OCI-LY1 (cell line): ENCODE measurements around the gene KAT7.

Source experiments
- H2AFZ ChIP-seq: fragments of 200-600 bp; sonication (generic), shearing (Covaris generic); 2 replicates; pipeline ENCODE4 v1.6.0; 2014; ENCODE audit warnings: antibody characterized with exemption, mild to moderate bottlenecking, low read length
- H3F3A ChIP-seq: fragments of 200-600 bp; sonication (generic), shearing (Covaris generic); 2 replicates; pipeline ENCODE4 v1.6.0; 2014; ENCODE audit warnings: mild to moderate bottlenecking, antibody characterized with exemption, low read length, moderate library complexity; ENCODE audit not compliant: insufficient read depth
- H3K27ac ChIP-seq: fragments of 200-600 bp; sonication (generic); 2 replicates; pipeline ENCODE4 v1.5.1; 2014; ENCODE audit warnings: low read length, mixed run types, mild to moderate bottlenecking, low read depth; ENCODE audit not compliant: poor library complexity, severe bottlenecking
- H3K27me3 ChIP-seq: fragments of 200-600 bp; sonication (generic); 2 replicates; pipeline ENCODE4 v1.6.0; 2014; ENCODE audit warnings: antibody characterized with exemption, mild to moderate bottlenecking, low read length, moderate library complexity; ENCODE audit not compliant: insufficient read depth
- H3K36me3 ChIP-seq: fragments of 200-600 bp; sonication (generic); 2 replicates; pipeline ENCODE4 v1.6.1; 2014; ENCODE audit warnings: mild to moderate bottlenecking, antibody characterized with exemption, low read length, moderate library complexity, mixed read lengths; ENCODE audit not compliant: insufficient read depth
- H3K4me1 ChIP-seq: fragments of 200-600 bp; sonication (generic); 2 replicates; pipeline ENCODE4 v1.5.1; 2014; ENCODE audit warnings: mild to moderate bottlenecking, low read length, moderate library complexity; ENCODE audit not compliant: insufficient read depth, severe bottlenecking
- H3K4me2 ChIP-seq: fragments of 200-600 bp; sonication (generic), shearing (Covaris generic); 2 replicates; pipeline ENCODE4 v1.6.1; 2014; ENCODE audit warnings: low read length
- H3K4me3 ChIP-seq: fragments of 200-600 bp; sonication (generic); 2 replicates; pipeline ENCODE4 v1.5.1; 2014; ENCODE audit warnings: low read length, low read depth, mild to moderate bottlenecking, mixed read lengths; ENCODE audit not compliant: poor library complexity, severe bottlenecking
- H3K79me2 ChIP-seq: fragments of 200-600 bp; shearing (Covaris generic); 2 replicates; pipeline ENCODE4 v1.6.1; 2016; ENCODE audit warnings: mixed run types, low read length, mixed read lengths; ENCODE audit not compliant: insufficient read depth
- H3K9ac ChIP-seq: fragments of 200-600 bp; sonication (generic), shearing (Covaris generic); 2 replicates; pipeline ENCODE4 v1.6.1; 2014; ENCODE audit warnings: mild to moderate bottlenecking, low read length, mixed read lengths
- H3K9me2 ChIP-seq: fragments of 200-600 bp; sonication (generic), shearing (Covaris generic); 2 replicates; pipeline ENCODE4 v1.6.1; 2014; ENCODE audit warnings: low read depth, mild to moderate bottlenecking, low read length, mixed read lengths
- H3K9me3 ChIP-seq: fragments of 200-600 bp; shearing (Covaris generic); 2 replicates; pipeline ENCODE4 v1.6.1; 2014; ENCODE audit warnings: low read length, mixed read lengths
- H4K20me1 ChIP-seq: fragments of 200-600 bp; sonication (generic), shearing (Covaris generic); 2 replicates; pipeline ENCODE4 v1.6.0; 2016; ENCODE audit warnings: mild to moderate bottlenecking, low read length; ENCODE audit not compliant: insufficient read depth
- CTCF ChIP-seq: fragments of 200-600 bp; sonication (generic), shearing (Covaris generic); IDR thresholded peaks from 2 replicates; pipeline ENCODE4 v1.5.1; 2017; ENCODE audit warnings: mild to moderate bottlenecking, antibody characterized with exemption, low read length, moderate library complexity, mixed read lengths
- EZH2 ChIP-seq: fragments of 200-600 bp; sonication (generic), shearing (Covaris generic); IDR thresholded peaks from 2 replicates; pipeline ENCODE4 v1.8.0; 2017; ENCODE audit warnings: borderline replicate concordance, mixed run types, mild to moderate bottlenecking, antibody characterized with exemption, low read length, moderate library complexity, mixed read lengths

KAT7 gene

GRCh38 chr17:49848019-49848473, 59.6 kb downstream of the KAT7 start, which contains the start of gene TAC4:
Gene TAC4, minus strand, starts transcription at chr17:49848069. Its CDS starts 52 bp downstream, at chr17:49848017.
- Histone ChIP-seq H3K36me3 (no peaks in the 10 kb centered on the region), H3K4me1 (peaks cover 5% of the 10 kb centered on the region), H3F3A (no peaks in the 10 kb centered on the region), H3K4me2 (no peak within 1 kb of the TSS), H3K9me3 (no peaks in the 10 kb centered on the region), H3K79me2 (no peaks in the 10 kb centered on the region), H3K4me3 (no peak within 1 kb of the TSS), H2AFZ (no peak within 1 kb of the TSS), H3K27ac (no peak within 1 kb of the TSS), H3K27me3 (peaks cover 13% of the 10 kb centered on the region; the same call in 1 of the 2 replicates), H3K9ac (no peak within 1 kb of the TSS), H3K9me2 (no peaks in the 10 kb centered on the region), H4K20me1 (no peaks in the 10 kb centered on the region)
- TF ChIP-seq EZH2 (no peak), CTCF (no peak)

GRCh38 chr17:49848739-49849138, 60.3 kb downstream of the KAT7 start:
- Histone ChIP-seq H4K20me1 (no peaks in the 10 kb centered on the region), H3K27me3 (peaks cover 13% of the 10 kb centered on the region; the same call in 1 of the 2 replicates), H3K79me2 (no peaks in the 10 kb centered on the region), H3K4me1 (peaks cover 5% of the 10 kb centered on the region), H3K9me2 (no peaks in the 10 kb centered on the region), H3K4me3 (no peak overlapping the region), H3F3A (no peaks in the 10 kb centered on the region), H3K27ac (no peak overlapping the region), H2AFZ (no peak overlapping the region), H3K4me2 (no peak overlapping the region), H3K9me3 (no peaks in the 10 kb centered on the region), H3K36me3 (no peaks in the 10 kb centered on the region), H3K9ac (no peak overlapping the region)
- TF ChIP-seq CTCF: no peak
- no peak for TF ChIP-seq EZH2

GRCh38 chr17:49850218-49850610, 61.7 kb downstream of the KAT7 start:
- Histone ChIP-seq H3K9me3 (no peaks in the 10 kb centered on the region), H3K9ac (no peak overlapping the region), H3K4me1 (peaks cover 5% of the 10 kb centered on the region), H4K20me1 (no peaks in the 10 kb centered on the region), H3K36me3 (no peaks in the 10 kb centered on the region), H3K9me2 (no peaks in the 10 kb centered on the region), H2AFZ (no peak overlapping the region), H3K4me2 (no peak overlapping the region), H3F3A (no peaks in the 10 kb centered on the region), H3K27me3 (peaks cover 13% of the 10 kb centered on the region; the same call in 1 of the 2 replicates), H3K79me2 (no peaks in the 10 kb centered on the region), H3K27ac (no peak overlapping the region), H3K4me3 (no peak overlapping the region)
- TF ChIP-seq CTCF: no peak
- TF ChIP-seq EZH2: no peak
